ENCODE results near the gene GVQW3.

Gene GVQW3

DNA sequence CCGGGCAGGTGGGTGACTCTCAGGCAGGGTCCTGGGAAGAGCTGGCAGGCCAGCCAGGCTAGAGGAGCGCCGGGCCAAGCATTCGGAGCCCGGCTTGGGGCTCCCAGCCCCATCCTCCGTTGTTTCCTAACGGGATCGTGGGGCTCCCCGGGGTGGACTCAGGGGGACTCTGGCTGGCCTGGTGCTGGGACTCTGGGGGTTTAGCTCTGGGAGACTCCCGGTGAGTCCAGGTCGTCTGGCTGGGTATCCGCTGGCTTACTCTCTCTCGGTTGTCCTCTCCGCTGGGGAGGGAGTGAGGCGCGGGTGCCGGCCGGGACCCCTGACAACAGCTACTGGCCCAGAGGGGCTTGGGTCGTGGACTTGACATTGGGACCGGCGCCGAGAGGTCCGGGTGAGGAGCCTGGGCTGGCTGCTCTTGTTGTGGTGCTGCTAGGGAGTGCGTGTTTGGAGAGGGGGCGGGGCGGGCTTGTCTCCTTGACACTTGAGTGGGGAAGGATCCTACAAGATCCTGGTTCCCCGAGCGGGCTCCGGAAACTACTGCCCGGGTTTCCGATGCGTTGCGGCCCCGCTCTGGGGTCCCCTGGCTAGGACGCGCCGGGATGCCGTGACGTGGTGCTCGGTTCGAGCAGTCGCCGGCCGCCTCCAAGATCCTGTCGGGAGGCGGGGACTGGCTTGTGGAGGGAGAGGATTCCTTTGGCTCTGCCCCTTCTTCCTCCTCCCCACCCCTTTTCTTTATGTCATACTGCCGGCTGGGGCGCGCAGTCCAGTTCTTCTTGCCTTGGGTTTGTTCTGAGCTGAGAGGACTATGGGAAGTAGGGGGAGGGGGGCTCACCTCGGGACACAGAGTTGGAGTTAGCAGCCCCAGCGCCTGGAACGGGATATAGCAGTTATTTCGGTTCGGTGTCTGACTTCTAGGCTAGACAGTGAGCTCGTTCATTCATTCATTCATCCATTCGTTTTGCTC lies 64.3 kb downstream of the GVQW3 start:
- DNase-seq (ENCODE audit: low read depth, low spot score), result peak; percentile 65

DNA sequence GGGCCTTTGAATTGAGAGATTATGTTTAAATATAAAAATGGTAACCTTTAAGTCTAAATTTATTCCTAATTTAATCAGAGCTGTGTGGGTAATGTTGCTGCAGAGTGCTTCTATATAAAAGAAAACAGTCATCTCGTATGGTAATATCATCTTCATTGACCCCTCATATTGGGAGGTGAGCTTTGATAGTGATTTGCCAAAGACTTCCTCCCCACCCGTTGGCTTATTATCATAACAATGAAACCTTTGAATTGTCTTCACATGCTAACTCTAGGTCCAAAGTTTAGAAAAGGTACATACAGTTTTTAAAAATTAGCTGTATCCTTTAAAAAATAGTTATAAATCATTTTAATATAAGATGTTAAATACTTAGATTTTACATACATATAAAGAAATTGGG lies 67.4 kb downstream of the GVQW3 start:
- no peak for DNase-seq (ENCODE audit: low read depth, low spot score)

DNA sequence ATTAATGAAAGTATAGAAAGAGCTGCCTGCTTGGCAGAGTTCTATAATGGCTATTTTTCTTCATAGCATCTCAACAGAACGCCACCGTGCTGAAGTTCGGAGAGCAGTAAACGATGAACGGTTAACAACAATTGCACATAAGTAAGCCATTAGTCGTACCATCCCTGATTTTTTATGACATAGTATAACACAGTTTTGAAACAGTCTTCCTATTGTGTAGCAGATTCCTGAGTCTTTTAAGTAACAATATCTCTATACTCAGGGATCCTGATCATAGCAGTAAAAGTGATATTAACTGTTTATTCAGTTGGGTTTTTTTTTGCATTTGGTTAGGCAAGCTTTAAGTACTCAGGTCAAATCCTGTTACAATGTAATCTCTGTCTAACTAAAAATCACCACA lies 72.1 kb downstream of the GVQW3 start:
- DNase-seq (ENCODE audit: low read depth, low spot score), result no peak

DNA sequence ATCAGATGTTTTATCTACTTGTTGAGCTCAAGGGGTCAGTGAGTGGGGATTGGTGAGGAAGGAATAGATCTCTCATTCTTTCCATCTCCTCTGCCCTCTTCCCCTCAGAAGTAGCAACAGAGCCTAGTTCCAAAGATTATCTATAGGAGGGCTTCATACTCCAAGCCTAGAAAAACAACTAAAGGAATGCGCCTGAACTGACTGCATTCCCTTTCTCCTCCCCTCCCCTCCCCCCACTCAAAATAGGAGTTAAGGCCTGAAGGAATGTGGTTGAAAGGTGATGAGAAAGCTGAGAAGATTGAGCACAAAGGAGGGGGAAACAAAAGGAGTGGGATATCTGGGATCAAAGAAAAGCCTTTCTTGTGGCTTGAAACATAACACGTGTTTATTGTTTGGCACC lies 74.2 kb downstream of the GVQW3 start:
- DNase-seq (ENCODE audit: low read depth, low spot score), result no peak

DNA sequence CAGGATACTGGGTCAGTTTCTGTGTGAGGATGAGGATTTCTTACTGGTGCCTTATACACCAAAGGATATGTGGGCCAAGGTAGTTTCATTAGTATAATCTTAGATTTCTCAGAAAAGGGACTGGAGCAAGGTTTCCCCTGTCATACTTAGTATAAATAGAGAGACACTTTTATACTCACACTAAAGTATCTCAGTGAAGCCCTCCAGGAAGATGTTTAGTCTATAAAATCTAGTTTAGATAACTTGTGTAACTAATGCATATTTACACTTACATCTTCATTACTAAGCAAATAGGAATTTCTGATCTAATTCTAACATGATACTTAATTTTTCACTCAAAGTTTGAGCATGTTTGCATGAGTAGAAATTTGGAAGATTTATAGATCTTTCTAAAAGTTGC lies 74.8 kb downstream of the GVQW3 start:
- DNase-seq (ENCODE audit: low read depth, low spot score), result no peak

DNA sequence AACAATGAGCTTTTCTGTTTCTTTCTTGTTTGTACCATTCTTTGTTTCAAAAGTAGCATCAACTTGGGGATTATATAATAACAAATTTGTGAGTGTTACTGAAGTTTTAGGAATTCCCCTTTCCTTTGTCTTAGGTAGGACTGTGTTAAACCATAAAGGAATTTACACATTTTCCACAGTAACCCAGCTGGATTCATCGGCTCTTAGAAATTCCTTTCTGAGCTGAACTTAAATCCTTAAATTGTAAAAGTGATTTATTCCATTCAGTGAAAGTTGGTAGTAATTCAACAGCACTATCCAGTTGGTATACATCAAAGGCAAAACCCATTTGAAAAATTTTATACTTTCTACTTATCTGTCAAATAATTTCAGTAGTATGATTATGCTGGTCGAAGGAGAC lies 75.4 kb downstream of the GVQW3 start:
- no peak for DNase-seq (ENCODE audit: low read depth, low spot score)
